NOMO-1 treated with DMSO at 0.1 percent for 48 hours (cell line): ENCODE data around the gene NACA2.
"Not testable (repeated sequence)": the region's sequence is repeated elsewhere in the genome, so short reads cannot be mapped to it uniquely, and the experiment has no call there.

Experiments used
- DNase-seq: peaks from one replicate; lab custom pipeline; 2025; ENCODE audit not compliant: unreplicated experiment; lab: John Stamatoyannopoulos, UW

NACA2 gene

DNA sequence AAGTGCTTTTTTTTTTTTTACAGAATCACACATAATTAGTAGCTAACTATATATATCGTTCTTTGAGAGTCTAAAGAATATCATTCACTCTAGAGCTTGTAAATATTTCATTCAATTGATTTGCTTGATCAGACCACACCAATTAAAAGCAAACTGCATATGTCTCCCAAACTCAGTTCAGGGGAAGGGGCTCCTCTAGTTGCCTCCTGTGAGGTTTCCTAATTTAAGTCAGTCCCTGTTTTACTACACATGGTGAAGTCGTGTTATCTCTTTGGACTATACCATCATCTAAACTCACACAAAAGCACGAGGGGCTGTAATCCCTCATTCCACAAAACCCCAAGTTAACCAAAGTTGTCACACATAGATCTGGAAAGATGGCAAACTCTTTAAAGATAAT, 11.7 kb downstream of the NACA2 start:
- no peak for DNase-seq

DNA sequence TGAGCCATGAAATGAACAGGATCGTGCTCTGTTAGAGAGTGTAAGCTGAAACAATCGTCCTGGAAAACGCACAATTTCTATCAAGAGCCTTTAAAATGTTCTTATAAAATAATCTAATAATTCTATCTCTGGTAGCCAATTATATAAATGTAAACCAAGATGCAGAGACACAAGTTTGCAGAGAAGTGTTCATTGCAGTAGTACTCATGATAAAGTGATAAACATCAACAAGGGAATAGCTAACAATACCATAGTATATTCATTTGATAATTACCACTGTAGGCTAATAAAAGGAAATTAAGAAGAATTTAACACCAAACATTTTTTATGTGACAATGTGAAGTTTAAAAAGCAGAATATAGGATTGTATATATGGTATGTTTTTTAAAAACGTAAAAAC, 12.4 kb downstream of the NACA2 start:
- DNase-seq: no peak

DNA sequence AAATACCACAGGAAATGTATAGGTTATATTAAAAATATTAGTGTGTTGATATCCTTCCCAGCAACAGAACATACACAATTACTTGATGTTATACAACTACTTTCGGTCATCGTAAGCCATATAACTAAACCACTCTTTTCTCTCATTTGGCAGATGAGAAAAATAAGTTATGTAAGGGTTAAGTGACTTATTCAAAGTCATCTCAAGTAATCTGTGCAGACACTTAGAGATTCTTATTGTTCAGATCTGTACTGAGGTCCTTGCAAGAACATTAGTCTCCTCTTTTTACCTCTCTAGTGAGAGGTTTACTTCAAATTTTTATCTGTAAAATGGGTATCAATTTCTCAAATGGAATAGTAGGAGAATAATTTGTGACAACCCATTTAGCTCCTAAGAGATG, 15.0 kb downstream of the NACA2 start:
- DNase-seq: no peak

DNA sequence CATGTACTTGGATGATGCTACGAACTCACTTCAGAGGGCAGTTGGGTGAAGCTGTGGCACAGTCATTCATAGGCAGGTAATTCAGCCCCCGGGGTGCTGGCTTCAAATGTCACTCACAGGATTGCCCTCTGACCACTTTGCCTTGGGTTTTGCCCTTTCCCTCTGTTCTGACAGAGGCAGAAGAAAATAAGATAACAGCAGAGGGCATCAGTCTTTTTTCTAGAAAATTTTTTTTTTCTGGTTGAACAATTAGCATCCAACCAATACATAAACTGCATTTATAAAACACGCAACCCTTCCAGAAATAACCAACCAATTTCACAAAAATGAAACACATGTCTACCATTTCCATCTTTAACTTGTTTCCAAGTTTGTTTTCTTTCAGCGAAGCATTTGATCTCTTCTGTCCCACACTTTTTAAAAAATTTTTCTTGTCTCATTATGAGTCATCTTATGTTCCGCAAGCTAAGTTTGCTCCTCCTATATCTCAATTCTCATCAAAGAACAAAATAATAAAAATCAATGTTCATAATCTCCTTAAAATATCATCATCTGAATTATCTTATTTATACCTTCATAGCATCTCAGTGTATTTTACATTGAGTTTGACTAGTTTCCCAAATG, 15.6 kb downstream of the NACA2 start:
- no peak for DNase-seq

DNA sequence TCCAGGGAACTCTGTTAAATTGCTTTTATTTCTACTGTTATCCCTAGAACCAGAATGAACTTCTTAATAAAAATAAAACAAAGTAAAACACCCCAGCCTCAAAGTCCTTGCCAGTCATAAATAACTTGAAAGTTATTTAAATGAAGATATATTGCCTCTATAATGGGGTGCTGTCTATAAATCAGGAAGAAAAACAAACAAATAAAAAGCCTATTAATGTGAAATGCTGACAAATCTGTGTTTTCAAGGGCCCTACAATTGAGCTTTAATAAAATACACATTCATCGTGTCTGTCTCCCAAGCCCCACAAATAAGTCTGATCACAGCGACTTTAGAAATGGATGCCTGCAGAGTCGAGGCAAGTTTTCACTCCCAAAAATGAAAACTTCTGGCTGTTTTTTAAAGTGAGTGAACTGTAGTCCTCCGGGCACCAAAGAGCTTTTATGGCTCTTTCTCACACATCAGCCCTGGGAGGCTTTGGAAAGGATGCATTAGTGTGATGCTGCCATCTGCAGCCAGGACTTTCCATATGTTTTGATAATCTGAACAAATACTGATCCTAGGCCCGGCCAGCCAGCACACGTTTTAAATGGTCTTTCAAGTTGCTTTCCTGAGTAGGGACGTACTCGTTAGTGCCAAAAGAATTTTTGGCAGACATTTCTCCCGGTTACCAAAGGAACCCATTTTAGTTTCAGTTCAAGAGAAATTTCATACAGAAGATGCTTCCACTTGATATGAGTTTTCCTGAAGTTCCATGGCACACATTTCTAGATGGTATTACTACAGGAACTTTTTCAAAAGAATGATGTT, 16.3 kb downstream of the NACA2 start:
- peak; percentile 1 for DNase-seq

DNA sequence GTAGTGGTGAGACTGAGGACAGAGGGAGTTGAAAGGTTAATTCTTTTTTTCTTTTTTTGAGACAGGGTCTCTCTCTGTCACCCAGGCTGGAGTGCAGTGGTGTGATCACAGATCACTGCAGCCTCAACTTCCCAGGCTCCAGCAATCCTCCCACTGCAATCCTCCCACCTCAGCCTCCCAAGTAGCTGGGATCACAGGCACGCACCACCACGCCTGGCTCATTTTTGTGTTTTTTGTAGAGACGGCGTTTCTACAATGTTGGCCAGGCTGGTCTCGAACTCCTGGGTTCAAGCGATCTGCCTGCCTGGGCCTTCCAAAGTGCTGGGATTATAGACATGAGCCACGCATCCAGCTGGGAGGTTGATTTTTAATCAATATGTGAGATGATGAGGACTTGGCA, 18.5 kb downstream of the NACA2 start:
- DNase-seq: not testable (repeated sequence)

DNA sequence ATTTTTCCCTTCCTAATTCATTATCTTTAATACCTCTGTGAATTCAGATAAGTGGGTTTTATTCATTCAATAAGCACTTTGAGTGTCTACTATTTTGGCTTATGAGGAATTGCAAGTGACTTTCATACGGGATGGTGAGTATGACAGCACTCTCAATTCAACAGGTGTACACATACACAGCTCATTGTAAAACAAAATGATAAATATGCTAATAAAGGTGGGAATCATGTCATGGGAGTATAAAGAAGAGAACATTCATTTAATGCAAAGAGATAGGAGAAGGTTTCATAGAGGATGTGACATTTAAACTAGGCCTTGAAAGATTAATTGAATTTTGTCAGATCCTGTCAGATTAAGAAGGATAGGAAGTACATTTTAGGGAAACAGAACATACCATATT, 19.4 kb downstream of the NACA2 start:
- DNase-seq: no peak

DNA sequence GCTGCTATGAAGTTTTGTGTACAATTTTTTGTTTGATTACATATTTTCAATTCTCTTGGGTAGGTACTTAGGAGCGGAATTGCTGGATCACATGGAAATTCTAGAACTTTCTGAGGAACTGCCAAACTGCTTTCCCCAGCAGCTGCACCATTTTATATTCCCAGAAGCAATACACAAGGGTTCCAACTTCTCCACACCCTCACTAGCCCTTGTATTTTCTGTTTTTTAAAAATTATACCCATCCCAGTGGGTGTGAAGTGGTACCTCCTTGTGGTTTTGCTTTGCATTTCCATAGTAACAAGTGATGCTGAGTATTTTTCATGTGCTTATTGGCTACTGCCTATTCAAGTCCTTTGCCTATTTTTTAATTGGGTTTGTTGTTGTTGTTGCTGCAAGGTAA, 20.9 kb downstream of the NACA2 start:
- DNase-seq: no peak

DNA sequence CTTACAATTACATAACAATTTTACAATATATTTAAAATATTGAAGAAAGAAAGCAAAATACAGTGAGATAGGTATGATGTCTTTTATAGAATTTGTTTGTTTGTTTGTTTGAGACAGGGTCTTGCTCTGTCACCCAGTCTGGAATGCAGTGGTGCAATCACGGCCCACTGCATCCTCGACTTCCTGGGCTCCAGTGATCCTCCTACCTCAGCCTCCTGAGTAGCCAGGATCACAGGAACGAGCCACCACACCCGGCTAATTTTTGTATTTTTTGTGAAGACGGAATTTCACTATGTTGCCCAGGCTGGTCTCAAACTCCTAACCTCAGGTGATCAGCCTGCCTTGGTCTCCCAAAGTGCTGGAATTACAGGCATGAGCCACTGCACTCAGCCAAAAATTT, 21.5 kb downstream of the NACA2 start:
- DNase-seq: not testable (repeated sequence)

DNA sequence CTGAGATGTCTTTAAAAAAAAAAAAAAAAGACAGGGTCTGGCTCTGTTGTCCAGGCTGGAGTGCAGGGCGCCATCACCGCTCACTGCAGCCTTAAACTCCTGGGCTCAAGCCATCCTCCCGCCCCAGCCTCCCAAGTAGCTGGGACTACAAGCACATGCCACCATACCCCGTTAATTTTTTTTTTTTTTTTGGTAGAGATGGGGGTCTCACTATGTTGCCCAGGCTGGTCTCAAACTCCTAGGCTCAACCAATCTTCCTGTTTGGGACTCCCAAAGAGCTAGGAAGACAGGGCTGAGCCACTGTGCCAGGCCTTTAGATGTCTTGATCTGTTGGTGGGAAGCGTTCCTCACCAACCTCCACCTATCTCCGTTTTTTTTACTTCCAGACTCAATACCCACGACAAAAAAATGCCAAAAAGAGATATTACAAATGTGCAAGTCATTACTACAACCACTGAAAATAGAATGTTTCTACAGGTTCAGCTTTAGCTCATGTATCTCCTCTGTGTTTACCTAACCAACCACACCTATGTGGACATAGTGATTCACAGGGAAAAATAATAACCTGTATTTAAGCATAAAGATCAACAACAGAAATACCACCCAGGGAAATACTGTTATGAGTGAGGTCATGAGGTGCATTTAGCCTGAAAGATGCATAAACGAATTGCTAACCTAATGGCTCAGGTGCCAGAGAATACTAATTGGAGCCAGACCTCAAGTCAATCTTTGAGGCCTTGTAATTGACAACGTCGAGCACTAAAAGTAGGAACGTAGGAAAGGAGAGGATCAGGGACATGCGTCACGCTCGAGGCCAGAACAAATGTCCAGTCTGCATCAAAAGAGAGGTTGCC, 22.6 kb downstream of the NACA2 start:
- DNase-seq: no peak

DNA sequence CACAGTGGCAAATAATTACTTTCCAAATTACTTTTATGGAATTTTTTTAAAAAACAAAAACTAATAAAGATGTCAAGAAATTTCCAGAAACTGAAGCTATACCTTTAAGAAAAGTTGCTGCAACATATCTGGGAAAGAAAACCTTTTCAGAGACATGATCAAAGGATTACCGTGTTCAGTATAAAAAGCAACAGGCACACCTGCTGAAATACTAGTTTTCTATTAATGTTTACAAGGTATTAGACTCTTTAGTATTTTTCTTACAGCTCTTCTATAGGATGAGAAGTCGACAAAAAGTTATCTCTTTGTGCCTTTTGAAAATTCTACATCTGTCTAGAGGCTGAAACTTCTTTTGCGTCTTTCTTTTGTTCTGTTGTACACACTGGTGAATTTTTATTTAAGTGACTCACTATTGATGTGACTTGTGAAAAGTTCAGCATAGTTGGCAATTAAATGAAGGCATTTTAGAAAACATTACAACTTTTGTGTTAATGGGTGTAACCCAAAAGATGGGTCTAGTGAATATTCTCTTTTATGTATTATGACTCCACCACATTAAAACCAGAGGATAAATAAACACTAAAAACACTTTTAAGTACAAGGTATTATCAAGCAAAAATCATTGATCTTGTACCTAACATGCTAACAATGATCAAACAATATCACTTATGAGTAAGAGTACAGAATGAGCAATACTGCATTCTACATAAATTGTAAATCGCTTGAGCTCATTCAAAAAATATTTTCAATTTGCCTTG, 23.8 kb downstream of the NACA2 start:
- DNase-seq: no peak

DNA sequence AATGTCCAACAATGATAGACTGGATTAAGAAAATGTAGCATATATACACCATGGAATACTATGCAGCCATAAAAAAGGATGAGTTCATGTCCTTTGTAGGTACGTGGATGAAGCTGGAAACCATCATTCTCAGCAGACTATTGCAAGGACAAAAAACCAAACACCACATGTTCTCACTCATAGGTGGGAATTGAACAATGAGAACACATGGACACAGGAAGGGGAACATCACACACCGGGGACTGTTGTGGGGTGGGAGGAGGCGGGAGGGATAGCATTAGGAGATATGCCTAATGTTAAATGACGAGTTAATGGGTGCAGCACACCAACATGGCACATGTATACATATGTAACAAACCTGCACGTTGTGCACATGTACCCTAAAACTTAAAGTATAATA, 24.6 kb downstream of the NACA2 start:
- not testable (repeated sequence) for DNase-seq

DNA sequence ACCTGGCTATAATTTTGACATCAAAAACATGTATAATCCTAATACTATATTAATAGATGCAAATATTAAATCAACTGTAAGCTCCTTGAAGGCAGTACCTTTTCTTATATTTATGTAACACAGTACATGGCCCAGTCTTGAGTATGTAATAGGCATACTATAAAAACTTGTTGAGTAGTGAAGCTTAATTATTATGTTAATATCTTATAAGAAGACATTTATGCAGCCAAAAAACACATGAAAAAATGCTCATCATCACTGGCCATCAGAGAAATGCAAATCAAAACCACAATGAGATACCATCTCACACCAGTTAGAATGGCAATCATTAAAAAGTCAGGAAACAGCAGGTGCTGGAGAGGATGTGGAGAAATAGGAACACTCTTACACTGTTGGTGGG, 25.2 kb downstream of the NACA2 start:
- DNase-seq: not testable (repeated sequence)

DNA sequence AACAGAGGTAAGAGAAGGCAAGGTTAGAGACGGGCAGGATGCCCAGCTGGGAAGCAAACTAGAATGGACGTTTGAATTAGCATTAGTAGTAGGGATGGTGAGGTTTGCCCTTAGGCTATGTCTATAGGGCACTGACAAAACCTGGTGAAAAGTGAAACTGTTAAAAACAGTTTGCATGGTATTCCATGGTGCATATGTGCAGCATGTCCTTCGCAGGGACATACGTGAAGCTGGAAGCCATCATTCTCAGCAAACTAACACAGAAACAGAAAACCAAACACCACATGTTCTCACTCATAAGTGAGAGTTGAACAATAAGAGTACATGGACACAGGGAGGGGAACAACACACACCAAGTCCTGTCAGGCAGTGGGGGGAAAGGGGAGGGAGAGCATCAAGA, 25.8 kb downstream of the NACA2 start:
- no peak for DNase-seq

DNA sequence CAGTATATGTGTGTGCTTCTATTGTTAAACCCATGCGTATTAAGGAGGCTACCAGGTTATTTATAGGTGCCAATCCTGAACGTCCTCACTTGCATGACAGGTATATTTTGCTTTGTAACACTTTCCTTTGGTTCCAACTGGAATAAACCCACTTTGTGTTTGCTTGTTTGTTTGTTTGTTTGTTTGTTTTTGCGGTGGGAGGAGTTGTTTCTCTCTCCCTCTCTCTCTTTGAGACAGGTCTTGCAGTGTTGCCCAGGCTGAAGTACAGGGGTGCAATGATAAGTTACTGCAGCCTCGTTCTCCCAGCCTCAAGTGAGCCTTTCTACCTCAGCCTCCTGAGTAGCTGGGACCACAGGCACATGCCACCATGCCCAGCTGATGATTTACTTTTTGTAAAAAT, 28.7 kb downstream of the NACA2 start:
- DNase-seq: no peak

DNA sequence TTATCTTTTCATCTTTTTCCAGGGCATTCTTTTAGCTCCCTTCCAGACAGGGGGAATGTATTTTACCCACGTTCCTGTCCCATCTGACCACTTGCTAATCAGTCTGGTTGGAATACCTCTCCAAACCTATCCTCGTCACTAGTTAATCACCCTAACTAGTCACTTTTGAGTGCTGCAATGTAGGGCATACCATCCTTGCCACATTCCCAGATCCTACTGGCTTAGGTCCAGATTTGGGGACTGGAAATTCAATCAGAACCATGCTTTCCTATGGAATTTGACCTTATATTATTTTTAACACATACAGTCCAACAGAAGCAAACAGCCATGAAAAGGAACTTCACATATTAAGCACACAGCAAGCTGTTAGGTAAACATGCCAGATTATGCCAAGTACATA, 29.7 kb downstream of the NACA2 start:
- no peak for DNase-seq

DNA sequence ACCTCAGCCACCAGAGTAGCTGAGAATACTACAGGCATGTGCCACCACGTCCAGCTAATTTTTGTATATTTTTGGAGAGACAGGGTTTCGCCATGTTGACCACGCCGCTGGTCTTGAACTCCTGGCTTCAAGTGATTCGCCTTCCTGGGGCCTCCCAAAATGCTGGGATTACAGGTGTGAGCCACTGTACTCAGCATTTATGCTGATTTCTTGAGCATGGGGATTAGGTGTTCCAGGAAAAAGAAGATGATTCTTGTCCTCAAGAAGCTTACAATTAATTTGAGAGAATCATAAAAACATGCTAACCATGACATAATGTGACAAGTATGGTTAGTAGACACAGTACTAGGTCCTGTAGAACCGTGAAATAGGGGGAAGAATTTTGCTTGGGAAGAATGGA, 30.9 kb downstream of the NACA2 start:
- no peak for DNase-seq

DNA sequence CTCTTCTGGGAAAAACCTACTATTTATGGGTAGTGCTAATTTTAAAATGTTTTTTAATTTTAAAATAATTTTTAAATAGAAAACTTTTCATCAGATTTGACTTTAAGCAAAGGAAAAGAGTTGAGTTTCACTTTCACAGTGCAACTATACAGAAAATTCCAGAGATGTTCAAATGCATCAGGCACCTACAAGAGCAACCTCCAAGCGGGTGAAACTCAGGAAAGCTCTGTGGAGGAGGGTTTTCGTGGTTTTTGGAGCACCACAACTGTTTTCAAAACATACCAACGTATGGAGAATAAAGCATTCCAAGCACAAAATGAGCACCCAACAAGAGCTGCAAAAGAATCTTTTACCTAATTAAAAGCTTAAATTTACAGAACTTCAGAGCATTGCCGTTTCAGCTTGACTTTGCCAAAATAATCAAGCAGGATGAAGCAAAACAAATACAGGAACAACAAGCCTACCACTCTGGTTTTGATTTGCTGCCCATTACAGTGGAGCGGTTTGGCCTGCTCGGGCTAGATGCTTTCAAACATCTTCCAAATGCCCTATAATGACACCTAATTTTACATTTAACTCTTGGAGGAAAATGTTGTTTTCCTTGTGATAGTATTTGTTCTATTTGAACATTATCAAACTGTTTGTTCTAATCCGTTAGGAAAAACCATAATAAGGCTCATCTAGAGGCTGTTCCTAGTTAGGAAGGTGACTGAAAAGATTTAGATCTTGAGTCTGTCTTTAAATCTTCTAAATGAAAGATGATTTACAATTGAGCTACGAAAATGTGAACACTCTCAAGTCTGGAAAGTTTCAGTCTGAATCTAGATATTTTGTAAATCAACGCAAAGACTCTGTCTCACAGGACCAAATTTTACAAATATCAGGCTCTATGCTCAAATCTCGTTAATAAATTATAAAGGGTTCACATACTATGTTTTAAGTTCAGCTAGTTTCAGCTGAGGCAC, 34.5 kb downstream of the NACA2 start:
- no peak for DNase-seq

DNA sequence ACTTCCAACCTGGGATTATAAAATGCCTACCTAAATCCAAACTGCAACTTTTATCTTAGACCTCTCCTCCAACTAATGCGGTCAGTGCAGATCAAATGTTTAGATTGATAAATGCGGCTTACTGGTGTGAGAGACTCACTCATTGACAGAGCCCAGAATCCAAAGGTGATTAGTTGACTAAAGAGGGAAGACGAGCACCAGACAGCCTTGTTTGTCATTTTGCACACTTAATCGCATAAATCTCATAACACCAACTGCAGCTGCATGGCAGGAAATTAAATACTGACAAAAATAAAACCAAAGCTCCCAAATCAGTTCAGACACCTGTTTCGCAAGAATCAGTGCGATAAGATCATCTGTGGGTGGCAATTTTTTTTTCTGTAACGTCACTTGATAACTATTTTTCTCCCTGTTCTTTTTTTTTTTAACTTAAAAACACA, 35.9 kb downstream of the NACA2 start:
- DNase-seq: no peak

DNA sequence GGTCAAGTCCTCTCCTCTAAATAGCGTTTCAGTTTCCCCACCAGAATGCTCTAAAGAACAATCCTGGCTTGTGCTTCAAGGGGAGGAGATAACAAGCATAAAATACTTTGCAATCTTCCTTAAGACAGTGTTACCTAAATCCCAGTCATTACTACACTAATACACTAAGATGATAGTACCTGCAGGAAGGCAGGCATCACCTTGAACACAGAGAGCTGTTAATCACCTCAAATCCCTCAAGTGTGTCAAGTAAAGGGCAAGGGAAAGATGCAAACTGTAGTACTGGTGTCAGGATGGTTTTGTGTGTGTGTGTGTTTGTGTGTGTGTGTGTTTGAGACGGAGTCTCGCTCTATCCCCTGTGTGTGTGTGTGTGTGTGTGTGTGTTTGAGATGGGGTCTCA, 36.8 kb downstream of the NACA2 start:
- no peak for DNase-seq
